Stimulated activated CD8-positive, alpha-beta memory T cell treated with anti-CD3 and anti-CD28 coated beads, Interleukin-2, amount 100 ng/mL, for 1 hour (primary cell): Measurements from ENCODE around the gene ZSWIM6.

Source experiments
- DNase-seq, 2 donors: peaks; one replicate each; pipeline ENCODE4 v3.0.0-alpha.2; 2020; ENCODE audit warnings: low read depth in 2 of 2

ZSWIM6 gene

GRCh38 chr5:61441742-61442141 lies 109.7 kb downstream of the ZSWIM6 start:
- DNase-seq = no peak

- no peak for DNase-seq
Measured at GRCh38 chr5:61447780-61448495, 115.9 kb downstream of the ZSWIM6 start.

GRCh38 chr5:61449804-61450492 lies 117.9 kb downstream of the ZSWIM6 start:
- DNase-seq = no peak

- DNase-seq = no peak
Measured at GRCh38 chr5:61450493-61451279, 118.6 kb downstream of the ZSWIM6 start.

- no peak for DNase-seq
Measured at GRCh38 chr5:61455179-61456006, 123.3 kb downstream of the ZSWIM6 start.

GRCh38 chr5:61460471-61460870 lies 128.4 kb downstream of the ZSWIM6 start:
- DNase-seq = no peak

GRCh38 chr5:61461417-61461816 lies 129.4 kb downstream of the ZSWIM6 start:
- DNase-seq = no peak

GRCh38 chr5:61461926-61462325 lies 129.9 kb downstream of the ZSWIM6 start:
- DNase-seq = no peak

GRCh38 chr5:61463596-61463995 lies 131.5 kb downstream of the ZSWIM6 start:
- no peak for DNase-seq

GRCh38 chr5:61464512-61464911 lies 132.5 kb downstream of the ZSWIM6 start:
- DNase-seq = no peak

GRCh38 chr5:61465066-61465465 lies 133.0 kb downstream of the ZSWIM6 start:
- no peak for DNase-seq

- DNase-seq = no peak
Measured at GRCh38 chr5:61465496-61465895, 133.4 kb downstream of the ZSWIM6 start.

GRCh38 chr5:61466017-61466416 lies 134.0 kb downstream of the ZSWIM6 start:
- no peak for DNase-seq

GRCh38 chr5:61467766-61468482 lies 135.9 kb downstream of the ZSWIM6 start:
- no peak for DNase-seq

- no peak for DNase-seq
Measured at GRCh38 chr5:61468483-61468865, 136.4 kb downstream of the ZSWIM6 start.

GRCh38 chr5:61471352-61471751 lies 139.3 kb downstream of the ZSWIM6 start:
- no peak for DNase-seq

GRCh38 chr5:61472172-61472958 lies 140.3 kb downstream of the ZSWIM6 start:
- no peak for DNase-seq

- DNase-seq = no peak
Measured at GRCh38 chr5:61474746-61475145, 142.7 kb downstream of the ZSWIM6 start.

- DNase-seq = no peak
Measured at GRCh38 chr5:61477788-61478187, 145.7 kb downstream of the ZSWIM6 start.
